Measurements from ENCODE around the gene PID1. TPM values are rescaled to one million over a fixed set of nuclear protein-coding genes. Genes with fewer than 3 reads are reported as not detected.

The PID1 gene
- total and polyA plus RNA-seq, 5 donors from 2014 or later: 0.09 TPM; not detected in 4

DNA sequence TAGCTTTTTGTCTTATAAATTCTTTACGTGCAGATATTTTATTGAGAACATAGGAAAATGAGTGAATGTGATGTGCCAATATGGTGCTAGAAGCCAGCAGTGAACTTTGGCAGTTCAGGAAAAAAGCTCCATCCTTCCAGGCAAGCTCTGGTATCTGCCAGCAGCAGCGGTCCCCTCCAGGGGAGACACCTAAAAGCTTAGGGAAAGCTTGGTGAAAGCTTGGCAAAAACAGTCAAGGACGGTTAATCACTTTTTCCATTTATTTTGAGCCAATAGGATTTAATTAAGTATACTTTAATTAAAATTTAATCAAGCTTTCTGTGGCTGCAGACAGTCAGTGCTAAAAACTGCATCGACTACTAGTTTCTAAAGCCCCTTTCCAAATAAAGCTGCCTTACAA, 60.4 kb downstream of the PID1 start:
- Mint-ChIP-seq H3K27ac (no peak overlapping the region), H3K9me3 (peaks cover 0 to 12% (median 3%) of the 10 kb centered on the region in 7 donors), H3K27me3 (no peaks in the 10 kb centered on the region), H3K4me3 (no peak overlapping the region), H3K36me3 (no peaks in the 10 kb centered on the region), H3K4me1 (no peaks in the 10 kb centered on the region)
- no peaks in the 10 kb centered on the region for H3K36me3 ChIP-seq (ENCODE audit: control insufficient read depth, insufficient read depth, low read length)
- DNase-seq: no peak
- no peaks in the 10 kb centered on the region for H3K4me1 ChIP-seq (ENCODE audit: control insufficient read depth, insufficient read depth, low read length, poor library complexity, severe bottlenecking)
- no peak overlapping the region for H3K4me3 ChIP-seq (ENCODE audit: low read depth, low read length)
- no peaks in the 10 kb centered on the region for H3K27me3 ChIP-seq (ENCODE audit: control insufficient read depth, insufficient read depth, low read length)
- H3K9me3 ChIP-seq (ENCODE audit: control insufficient read depth in 2 of 2, low read length in 2 of 2): no peaks in the 10 kb centered on the region
- ATAC-seq (ENCODE audit: low read depth in 2 of 2): no peak
- H3K27ac ChIP-seq (ENCODE audit: insufficient read depth, low read length, poor library complexity, severe bottlenecking): no peak overlapping the region

DNA sequence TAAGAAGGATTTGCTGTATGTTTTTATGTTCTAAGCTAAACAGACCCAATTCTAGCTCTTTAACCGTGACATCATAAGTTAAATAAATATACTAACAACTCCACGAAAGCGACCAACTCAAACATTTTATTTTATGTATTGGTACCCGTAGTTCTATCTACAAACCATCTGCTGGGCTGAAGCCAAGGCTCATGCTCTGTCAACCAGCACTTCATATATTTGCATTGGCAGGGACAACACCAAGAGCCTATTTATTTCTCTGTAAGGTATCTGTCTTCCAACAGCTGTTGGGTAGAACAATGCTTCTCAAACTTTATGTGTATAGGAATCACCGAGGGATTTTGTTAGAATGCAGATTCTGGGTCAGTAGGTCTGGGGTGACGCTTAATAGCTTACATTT, 64.5 kb downstream of the PID1 start:
- no peaks in the 10 kb centered on the region for H3K4me1 Mint-ChIP-seq
- ATAC-seq (ENCODE audit: low read depth in 2 of 2) (no peak), DNase-seq (no peak)
- no peak overlapping the region for H3K4me3 ChIP-seq (ENCODE audit: low read depth, low read length)
- peaks cover 0 to 14% (median 6%) of the 10 kb centered on the region in 7 donors for H3K9me3 Mint-ChIP-seq
- no peaks in the 10 kb centered on the region for H3K9me3 ChIP-seq (ENCODE audit: control insufficient read depth in 2 of 2, low read length in 2 of 2)
- H3K27me3 ChIP-seq (ENCODE audit: control insufficient read depth, insufficient read depth, low read length): no peaks in the 10 kb centered on the region
- H3K27me3 Mint-ChIP-seq: no peaks in the 10 kb centered on the region
- no peak overlapping the region for H3K27ac Mint-ChIP-seq
- H3K4me3 Mint-ChIP-seq: no peak overlapping the region
- no peaks in the 10 kb centered on the region for H3K36me3 ChIP-seq (ENCODE audit: control insufficient read depth, insufficient read depth, low read length)
- no peaks in the 10 kb centered on the region for H3K36me3 Mint-ChIP-seq
- no peaks in the 10 kb centered on the region for H3K4me1 ChIP-seq (ENCODE audit: control insufficient read depth, insufficient read depth, low read length, poor library complexity, severe bottlenecking)
- no peak overlapping the region for H3K27ac ChIP-seq (ENCODE audit: insufficient read depth, low read length, poor library complexity, severe bottlenecking)

DNA sequence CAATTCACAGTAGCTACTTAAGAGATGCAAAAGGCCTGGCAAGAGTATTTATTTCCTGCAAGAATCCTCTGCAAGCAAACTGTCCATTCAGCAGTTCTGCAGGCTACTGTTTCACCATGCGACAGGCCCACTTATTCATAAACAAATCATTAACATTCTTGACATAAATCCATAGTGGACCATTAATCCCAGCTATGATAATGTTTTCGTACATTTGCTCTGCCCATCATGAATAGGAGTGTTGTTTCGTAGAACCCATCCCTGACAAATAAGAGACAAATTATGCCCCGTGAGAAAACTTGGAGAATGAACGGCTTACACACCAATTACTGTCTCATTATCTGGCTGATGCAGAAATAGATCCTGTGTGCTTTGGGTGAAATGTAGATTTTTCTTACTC, 65.4 kb downstream of the PID1 start:
- Mint-ChIP-seq H3K27ac (no peak overlapping the region), H3K4me3 (no peak overlapping the region), H3K4me1 (no peaks in the 10 kb centered on the region), H3K9me3 (peaks cover 0 to 14% (median 5%) of the 10 kb centered on the region in 7 donors), H3K36me3 (no peaks in the 10 kb centered on the region), H3K27me3 (no peaks in the 10 kb centered on the region)
- Histone ChIP-seq H3K27ac (ENCODE audit: insufficient read depth, low read length, poor library complexity, severe bottlenecking) (no peak overlapping the region), H3K9me3 (ENCODE audit: control insufficient read depth in 2 of 2, low read length in 2 of 2) (no peaks in the 10 kb centered on the region), H3K36me3 (ENCODE audit: control insufficient read depth, insufficient read depth, low read length) (no peaks in the 10 kb centered on the region), H3K4me3 (ENCODE audit: low read depth, low read length) (no peak overlapping the region), H3K27me3 (ENCODE audit: control insufficient read depth, insufficient read depth, low read length) (no peaks in the 10 kb centered on the region), H3K4me1 (ENCODE audit: control insufficient read depth, insufficient read depth, low read length, poor library complexity, severe bottlenecking) (no peaks in the 10 kb centered on the region)
- ATAC-seq (ENCODE audit: low read depth in 2 of 2) (no peak), DNase-seq (no peak)

DNA sequence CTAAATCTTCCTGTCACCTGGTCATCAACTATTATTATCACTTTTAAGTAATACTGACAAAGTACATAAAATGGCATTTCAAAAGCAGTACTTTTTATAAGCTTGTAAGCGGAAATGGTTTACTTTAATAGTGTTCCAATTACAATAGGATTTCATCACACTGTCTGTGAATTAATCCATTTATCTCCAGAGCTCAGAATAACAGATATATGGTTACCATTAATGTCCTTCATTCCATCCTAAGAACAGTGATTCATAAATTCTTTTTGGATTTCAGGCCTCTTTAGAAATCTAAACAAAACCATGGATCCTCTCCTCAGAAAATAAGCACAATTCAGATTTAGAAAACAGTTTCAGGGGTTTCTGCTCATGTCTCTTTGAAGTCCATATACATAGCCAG, 68.4 kb downstream of the PID1 start:
- no peaks in the 10 kb centered on the region for H3K4me1 ChIP-seq (ENCODE audit: control insufficient read depth, insufficient read depth, low read length, poor library complexity, severe bottlenecking)
- no peaks in the 10 kb centered on the region for H3K27me3 ChIP-seq (ENCODE audit: control insufficient read depth, insufficient read depth, low read length)
- Mint-ChIP-seq H3K9me3 (peaks cover 0 to 14% (median 5%) of the 10 kb centered on the region in 7 donors), H3K4me3 (no peak overlapping the region), H3K27ac (no peak overlapping the region), H3K36me3 (no peaks in the 10 kb centered on the region), H3K4me1 (no peaks in the 10 kb centered on the region), H3K27me3 (no peaks in the 10 kb centered on the region)
- ATAC-seq (ENCODE audit: low read depth in 2 of 2) (no peak), DNase-seq (no peak)
- no peak overlapping the region for H3K27ac ChIP-seq (ENCODE audit: insufficient read depth, low read length, poor library complexity, severe bottlenecking)
- no peaks in the 10 kb centered on the region for H3K9me3 ChIP-seq (ENCODE audit: control insufficient read depth in 2 of 2, low read length in 2 of 2)
- H3K36me3 ChIP-seq (ENCODE audit: control insufficient read depth, insufficient read depth, low read length): no peaks in the 10 kb centered on the region
- no peak overlapping the region for H3K4me3 ChIP-seq (ENCODE audit: low read depth, low read length)

GRCh38 chr2:229201521-229201920, 69.6 kb downstream of the PID1 start:
- no peak for ATAC-seq (ENCODE audit: low read depth in 2 of 2)
- H3K4me1 ChIP-seq (ENCODE audit: control insufficient read depth, insufficient read depth, low read length, poor library complexity, severe bottlenecking): no peaks in the 10 kb centered on the region
- no peaks in the 10 kb centered on the region for H3K36me3 ChIP-seq (ENCODE audit: control insufficient read depth, insufficient read depth, low read length)
- Mint-ChIP-seq H3K27ac (no peak overlapping the region), H3K9me3 (peaks cover 0 to 11% (median 3%) of the 10 kb centered on the region in 7 donors), H3K4me3 (no peak overlapping the region), H3K27me3 (no peaks in the 10 kb centered on the region), H3K36me3 (no peaks in the 10 kb centered on the region), H3K4me1 (no peaks in the 10 kb centered on the region)
- no peaks in the 10 kb centered on the region for H3K27me3 ChIP-seq (ENCODE audit: control insufficient read depth, insufficient read depth, low read length)
- no peak overlapping the region for H3K4me3 ChIP-seq (ENCODE audit: low read depth, low read length)
- no peaks in the 10 kb centered on the region for H3K9me3 ChIP-seq (ENCODE audit: control insufficient read depth in 2 of 2, low read length in 2 of 2)
- H3K27ac ChIP-seq (ENCODE audit: insufficient read depth, low read length, poor library complexity, severe bottlenecking): no peak overlapping the region
- DNase-seq: no peak

DNA sequence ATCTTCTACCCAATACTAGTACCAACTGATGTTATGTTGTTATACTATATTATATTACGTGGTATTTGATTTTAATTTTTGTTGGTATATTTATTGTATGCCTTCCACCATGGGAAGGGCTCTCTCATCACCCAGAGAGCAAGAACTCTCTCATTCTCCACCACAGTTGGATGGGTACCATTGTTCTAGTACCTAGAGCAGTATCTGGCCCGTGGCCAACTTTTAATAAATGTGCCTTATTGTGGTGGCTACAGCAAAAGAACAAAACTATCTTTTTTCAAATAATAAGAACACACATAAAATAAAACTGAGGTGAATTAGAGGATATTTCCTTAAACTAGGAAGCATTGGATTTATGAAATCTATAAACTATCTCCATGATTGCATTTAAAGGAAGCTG, 71.8 kb downstream of the PID1 start:
- Mint-ChIP-seq H3K4me3 (no peak overlapping the region), H3K4me1 (no peaks in the 10 kb centered on the region), H3K36me3 (no peaks in the 10 kb centered on the region), H3K9me3 (peaks cover 0 to 9% (median 2%) of the 10 kb centered on the region in 7 donors), H3K27ac (no peak overlapping the region), H3K27me3 (no peaks in the 10 kb centered on the region)
- no peak for DNase-seq
- no peak for ATAC-seq (ENCODE audit: low read depth in 2 of 2)
- H3K27me3 ChIP-seq (ENCODE audit: control insufficient read depth, insufficient read depth, low read length): no peaks in the 10 kb centered on the region
- H3K9me3 ChIP-seq (ENCODE audit: control insufficient read depth in 2 of 2, low read length in 2 of 2): no peaks in the 10 kb centered on the region
- H3K36me3 ChIP-seq (ENCODE audit: control insufficient read depth, insufficient read depth, low read length): no peaks in the 10 kb centered on the region
- no peak overlapping the region for H3K4me3 ChIP-seq (ENCODE audit: low read depth, low read length)
- H3K27ac ChIP-seq (ENCODE audit: insufficient read depth, low read length, poor library complexity, severe bottlenecking): no peak overlapping the region
- H3K4me1 ChIP-seq (ENCODE audit: control insufficient read depth, insufficient read depth, low read length, poor library complexity, severe bottlenecking): no peaks in the 10 kb centered on the region

- Mint-ChIP-seq H3K27me3 (no peaks in the 10 kb centered on the region), H3K36me3 (no peaks in the 10 kb centered on the region)
Observed at GRCh38 chr2:229196448-229196847, 74.6 kb downstream of the PID1 start.

DNA sequence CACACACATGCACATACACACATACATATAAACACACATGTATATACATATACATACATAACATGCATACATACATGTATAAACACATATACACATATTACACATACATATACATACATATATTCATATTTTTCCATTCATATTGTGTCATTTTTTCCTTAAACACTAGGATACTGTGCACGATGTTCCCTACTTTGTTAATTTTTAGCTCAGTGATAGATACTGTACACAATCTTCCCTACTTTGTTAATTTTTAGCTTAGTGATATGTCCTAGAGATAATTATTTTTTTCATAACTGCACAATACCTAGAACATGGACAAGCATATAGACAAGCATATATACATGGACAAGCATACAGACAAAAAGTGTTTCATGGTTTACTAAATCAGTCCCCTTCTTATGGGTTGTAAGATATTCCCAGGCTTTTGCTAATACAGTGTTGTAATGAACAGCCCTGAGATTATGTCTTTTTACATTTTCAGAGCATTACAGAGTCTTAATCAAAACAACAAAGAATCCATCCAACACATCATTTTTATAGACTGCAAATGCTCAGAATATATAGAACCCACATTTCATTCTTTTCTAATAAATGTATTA, 75.6 kb downstream of the PID1 start:
- Mint-ChIP-seq H3K4me1 (no peaks in the 10 kb centered on the region), H3K27ac (no peak overlapping the region), H3K27me3 (no peaks in the 10 kb centered on the region), H3K36me3 (no peaks in the 10 kb centered on the region), H3K4me3 (no peak overlapping the region), H3K9me3 (peaks cover 0 to 5% (median 1%) of the 10 kb centered on the region in 7 donors)
- Histone ChIP-seq H3K27me3 (ENCODE audit: control insufficient read depth, insufficient read depth, low read length) (no peaks in the 10 kb centered on the region), H3K9me3 (ENCODE audit: control insufficient read depth in 2 of 2, low read length in 2 of 2) (no peaks in the 10 kb centered on the region), H3K4me3 (ENCODE audit: low read depth, low read length) (no peak overlapping the region), H3K27ac (ENCODE audit: insufficient read depth, low read length, poor library complexity, severe bottlenecking) (no peak overlapping the region), H3K4me1 (ENCODE audit: control insufficient read depth, insufficient read depth, low read length, poor library complexity, severe bottlenecking) (no peaks in the 10 kb centered on the region), H3K36me3 (ENCODE audit: control insufficient read depth, insufficient read depth, low read length) (no peaks in the 10 kb centered on the region)
- ATAC-seq (ENCODE audit: low read depth in 2 of 2) (no peak), DNase-seq (no peak)

More at GRCh38 chr2:229196448-229196847, 74.6 kb downstream of the PID1 start:
- DNase-seq (no peak), ATAC-seq (ENCODE audit: low read depth in 2 of 2) (no peak)
- H3K9me3 Mint-ChIP-seq: peaks cover 0 to 8% (median 2%) of the 10 kb centered on the region in 7 donors
- no peaks in the 10 kb centered on the region for H3K27me3 ChIP-seq (ENCODE audit: control insufficient read depth, insufficient read depth, low read length)
- H3K4me1 Mint-ChIP-seq: no peaks in the 10 kb centered on the region
- H3K27ac ChIP-seq (ENCODE audit: insufficient read depth, low read length, poor library complexity, severe bottlenecking): no peak overlapping the region
- no peaks in the 10 kb centered on the region for H3K9me3 ChIP-seq (ENCODE audit: control insufficient read depth in 2 of 2, low read length in 2 of 2)
- H3K27ac Mint-ChIP-seq: no peak overlapping the region
- no peak overlapping the region for H3K4me3 Mint-ChIP-seq
- no peaks in the 10 kb centered on the region for H3K36me3 ChIP-seq (ENCODE audit: control insufficient read depth, insufficient read depth, low read length)
- no peaks in the 10 kb centered on the region for H3K4me1 ChIP-seq (ENCODE audit: control insufficient read depth, insufficient read depth, low read length, poor library complexity, severe bottlenecking)
- no peak overlapping the region for H3K4me3 ChIP-seq (ENCODE audit: low read depth, low read length)
